Mesothelial cell of epicardium (in vitro differentiated cells): ENCODE data around the gene DYNC1LI1. TPM values are rescaled to one million over a fixed set of nuclear protein-coding genes. Genes with fewer than 3 reads are reported as not detected.

Experiments used
- DNase-seq, 2 experiments: peaks; one replicate each; pipeline ENCODE4 v3.0.0; 2021; ENCODE audit warnings: low spot score in 2 of 2; ENCODE audit not compliant: unreplicated experiment in 2 of 2
- H3K27ac Mint-ChIP-seq: 2 replicates; pipeline ENCODE4 v1.8.0; 2021; ENCODE audit warnings: mixed read lengths
- H3K27me3 Mint-ChIP-seq: 2 replicates; pipeline ENCODE4 v1.8.0; 2021; ENCODE audit warnings: low read depth, mixed read lengths
- H3K36me3 Mint-ChIP-seq: 2 replicates; pipeline ENCODE4 v1.8.0; 2021; ENCODE audit warnings: mixed read lengths
- H3K4me1 Mint-ChIP-seq: 2 replicates; pipeline ENCODE4 v1.8.0; 2021; ENCODE audit warnings: mixed read lengths
- H3K4me3 Mint-ChIP-seq: 2 replicates; pipeline ENCODE4 v1.8.0; 2021; ENCODE audit warnings: mild to moderate bottlenecking, moderate library complexity, mixed read lengths
- H3K9me3 Mint-ChIP-seq: 2 replicates; pipeline ENCODE4 v1.8.0; 2021; ENCODE audit warnings: mixed read lengths
- microRNA-seq: library from miRNA; unstranded; fragments of <30 nt; microRNA quantifications from one replicate; pipeline ENCODE4 v1.2.0, GENCODE V29; 2021; ENCODE audit warnings: inconsistent platforms, mixed read lengths
- total RNA-seq: library from RNA; stranded (reverse); gene quantifications from 3 replicates; pipeline ENCODE4 v1.2.1, GENCODE V29; 2021
- TF ChIP-seq, protein P1 (sequence below): fragments of 200-600 bp; sonication (generic); IDR thresholded peaks from one replicate; pipeline ENCODE4 v1.5.0; 2021; ENCODE audit warnings: antibody characterized with exemption; ENCODE audit not compliant: unreplicated experiment

The DYNC1LI1 gene
- total RNA-seq, 1 donor from 2014 or later: 22.3 TPM

- DNase-seq: no peak
- H3K36me3 Mint-ChIP-seq: peaks cover 42% of the 10 kb centered on the region
- H3K9me3 Mint-ChIP-seq: peaks cover 3% of the 10 kb centered on the region
- H3K27ac Mint-ChIP-seq: no peak overlapping the region
- no peak overlapping the region for H3K4me3 Mint-ChIP-seq
- H3K27me3 Mint-ChIP-seq: no peaks in the 10 kb centered on the region
- H3K4me1 Mint-ChIP-seq: peaks cover 5% of the 10 kb centered on the region
- TF ChIP-seq, protein P1, sequence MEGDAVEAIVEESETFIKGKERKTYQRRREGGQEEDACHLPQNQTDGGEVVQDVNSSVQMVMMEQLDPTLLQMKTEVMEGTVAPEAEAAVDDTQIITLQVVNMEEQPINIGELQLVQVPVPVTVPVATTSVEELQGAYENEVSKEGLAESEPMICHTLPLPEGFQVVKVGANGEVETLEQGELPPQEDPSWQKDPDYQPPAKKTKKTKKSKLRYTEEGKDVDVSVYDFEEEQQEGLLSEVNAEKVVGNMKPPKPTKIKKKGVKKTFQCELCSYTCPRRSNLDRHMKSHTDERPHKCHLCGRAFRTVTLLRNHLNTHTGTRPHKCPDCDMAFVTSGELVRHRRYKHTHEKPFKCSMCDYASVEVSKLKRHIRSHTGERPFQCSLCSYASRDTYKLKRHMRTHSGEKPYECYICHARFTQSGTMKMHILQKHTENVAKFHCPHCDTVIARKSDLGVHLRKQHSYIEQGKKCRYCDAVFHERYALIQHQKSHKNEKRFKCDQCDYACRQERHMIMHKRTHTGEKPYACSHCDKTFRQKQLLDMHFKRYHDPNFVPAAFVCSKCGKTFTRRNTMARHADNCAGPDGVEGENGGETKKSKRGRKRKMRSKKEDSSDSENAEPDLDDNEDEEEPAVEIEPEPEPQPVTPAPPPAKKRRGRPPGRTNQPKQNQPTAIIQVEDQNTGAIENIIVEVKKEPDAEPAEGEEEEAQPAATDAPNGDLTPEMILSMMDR: no peak
Observed at GRCh38 chr3:32481791-32482631, 88.6 kb downstream of the DYNC1LI1 start.

GRCh38 chr3:32480604-32481003, 90.1 kb downstream of the DYNC1LI1 start:
- Mint-ChIP-seq H3K27ac (no peak overlapping the region), H3K36me3 (peaks cover 43% of the 10 kb centered on the region), H3K4me1 (peaks cover 5% of the 10 kb centered on the region), H3K4me3 (no peak overlapping the region), H3K27me3 (no peaks in the 10 kb centered on the region), H3K9me3 (peaks cover 3% of the 10 kb centered on the region)
- TF ChIP-seq, protein P1: no peak
- no peak for DNase-seq

Small RNA genes lying within 50 kb of the gene (microRNA-seq; reads per million reads assigned to microRNA genes)
- not detected for gene MIR548AY

Other genes starting within 250 kb of the DYNC1LI1 start
- gene CMTM7, start 179.0 kb downstream of the DYNC1LI1 start, total RNA-seq: 14.2 to 18.0 TPM (median 16.6 TPM) in 3 replicates
- gene CMTM6, start 68.0 kb downstream of the DYNC1LI1 start, total RNA-seq: 41.9 to 44.0 TPM (median 42.3 TPM) in 3 replicates
- 42.9 to 48.7 TPM (median 46.8 TPM) in 3 replicates for gene CNOT10, start 114.3 kb upstream of the DYNC1LI1 start, total RNA-seq
- gene TRIM71, start 247.1 kb upstream of the DYNC1LI1 start, total RNA-seq: 2.7 to 3.1 TPM (median 3.0 TPM) in 3 replicates